ENCODE measurements around the gene PLA2G4B.

DNA sequence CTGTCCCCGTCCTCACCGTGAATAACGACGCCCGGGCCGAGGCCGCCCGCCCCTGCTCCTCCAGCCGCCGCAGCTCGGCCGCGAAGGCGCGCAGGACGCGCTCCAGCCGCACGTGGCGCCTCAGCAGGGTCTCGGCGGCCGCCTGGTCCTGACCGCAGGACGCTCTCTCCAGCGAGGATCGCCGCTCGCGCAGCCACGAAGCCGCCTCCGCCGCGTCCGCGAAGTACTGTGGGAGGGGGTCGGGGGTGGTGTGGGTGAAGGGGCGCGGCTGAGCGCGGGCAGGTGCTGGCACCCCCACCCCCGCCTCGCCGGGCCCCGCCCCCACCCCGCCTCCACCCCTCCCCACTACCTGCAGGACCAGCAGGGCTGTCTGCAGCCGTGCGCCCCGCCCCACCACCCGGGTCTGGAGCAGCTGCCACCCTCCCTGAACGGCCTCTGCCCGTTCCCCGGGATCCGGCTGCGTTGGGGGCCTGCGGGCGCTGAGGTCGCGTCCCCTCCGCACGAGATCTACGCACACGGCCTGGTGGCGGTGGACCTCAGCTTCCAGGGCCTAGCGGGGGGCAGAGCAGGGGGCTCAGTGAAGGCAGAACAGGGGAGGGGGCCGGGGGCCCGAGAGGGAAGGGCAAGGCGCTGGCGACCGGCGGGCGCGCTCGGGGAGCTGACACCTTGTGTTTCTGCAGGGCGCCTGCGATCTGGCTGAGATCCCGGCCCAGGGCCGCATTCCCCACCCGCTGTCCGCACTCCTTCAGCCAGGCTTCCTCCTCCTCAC, 43.5 kb downstream of the PLA2G4B start:
- TF ChIP-seq, protein P1, sequence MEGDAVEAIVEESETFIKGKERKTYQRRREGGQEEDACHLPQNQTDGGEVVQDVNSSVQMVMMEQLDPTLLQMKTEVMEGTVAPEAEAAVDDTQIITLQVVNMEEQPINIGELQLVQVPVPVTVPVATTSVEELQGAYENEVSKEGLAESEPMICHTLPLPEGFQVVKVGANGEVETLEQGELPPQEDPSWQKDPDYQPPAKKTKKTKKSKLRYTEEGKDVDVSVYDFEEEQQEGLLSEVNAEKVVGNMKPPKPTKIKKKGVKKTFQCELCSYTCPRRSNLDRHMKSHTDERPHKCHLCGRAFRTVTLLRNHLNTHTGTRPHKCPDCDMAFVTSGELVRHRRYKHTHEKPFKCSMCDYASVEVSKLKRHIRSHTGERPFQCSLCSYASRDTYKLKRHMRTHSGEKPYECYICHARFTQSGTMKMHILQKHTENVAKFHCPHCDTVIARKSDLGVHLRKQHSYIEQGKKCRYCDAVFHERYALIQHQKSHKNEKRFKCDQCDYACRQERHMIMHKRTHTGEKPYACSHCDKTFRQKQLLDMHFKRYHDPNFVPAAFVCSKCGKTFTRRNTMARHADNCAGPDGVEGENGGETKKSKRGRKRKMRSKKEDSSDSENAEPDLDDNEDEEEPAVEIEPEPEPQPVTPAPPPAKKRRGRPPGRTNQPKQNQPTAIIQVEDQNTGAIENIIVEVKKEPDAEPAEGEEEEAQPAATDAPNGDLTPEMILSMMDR (IDR thresholded peaks at IDR 0.05) = no peak
- TF ChIP-seq POLR2A (IDR thresholded peaks at IDR 0.05) = no peak
- TF ChIP-seq EP300 (IDR thresholded peaks at IDR 0.05) = no peak
- no peak for TF ChIP-seq POLR2AphosphoS5 (IDR thresholded peaks at IDR 0.05)

Measured in sigmoid colon (tissue), 4 donors.